GM19043 (cell line): ENCODE measurements around the gene FTO.

ENCODE experiments used
- ATAC-seq: cut with Tn5 transposase; IDR thresholded peaks from one replicate; pipeline ENCODE4 v1.9.1; 2021; ENCODE audit warnings: low read depth; ENCODE audit not compliant: unreplicated experiment

FTO gene

GRCh38 chr16:54160939-54161897 lies 457.3 kb downstream of the FTO start:
- no peak for ATAC-seq

- no peak for ATAC-seq
Measured at GRCh38 chr16:54163197-54163843, 459.4 kb downstream of the FTO start.

- ATAC-seq, result no peak
Measured at GRCh38 chr16:54164789-54165173, 460.8 kb downstream of the FTO start.

GRCh38 chr16:54165174-54165911 lies 461.4 kb downstream of the FTO start:
- no peak for ATAC-seq

GRCh38 chr16:54165912-54166865 lies 462.2 kb downstream of the FTO start:
- ATAC-seq, result no peak

- ATAC-seq, result no peak
Measured at GRCh38 chr16:54169112-54169511, 465.2 kb downstream of the FTO start.

- ATAC-seq, result no peak
Measured at GRCh38 chr16:54171626-54172537, 467.9 kb downstream of the FTO start.

- no peak for ATAC-seq
Measured at GRCh38 chr16:54173490-54173889, 469.5 kb downstream of the FTO start.

- no peak for ATAC-seq
Measured at GRCh38 chr16:54174201-54174600, 470.2 kb downstream of the FTO start.

GRCh38 chr16:54174750-54175149 lies 470.8 kb downstream of the FTO start:
- ATAC-seq, result no peak

GRCh38 chr16:54175169-54175551 lies 471.2 kb downstream of the FTO start:
- ATAC-seq, result no peak

- ATAC-seq, result no peak
Measured at GRCh38 chr16:54175552-54176375, 471.8 kb downstream of the FTO start.

- no peak for ATAC-seq
Measured at GRCh38 chr16:54176376-54176901, 472.5 kb downstream of the FTO start.

GRCh38 chr16:54177052-54177861 lies 473.3 kb downstream of the FTO start:
- ATAC-seq, result no peak

- no peak for ATAC-seq
Measured at GRCh38 chr16:54177862-54178477, 474.0 kb downstream of the FTO start.

GRCh38 chr16:54178478-54178976 lies 474.6 kb downstream of the FTO start:
- ATAC-seq, result no peak
